Activated CD8-positive, alpha-beta memory T cell treated with anti-CD3 and anti-CD28 coated beads, Interleukin-2, amount 50 U/mL, for 1 hour (primary cell): Measurements from ENCODE around the gene VWA2.

ENCODE experiments used
- DNase-seq: peaks from one replicate; pipeline ENCODE4 v3.0.0-alpha.2; 2020; ENCODE audit errors: extremely low read depth

The VWA2 gene

DNA sequence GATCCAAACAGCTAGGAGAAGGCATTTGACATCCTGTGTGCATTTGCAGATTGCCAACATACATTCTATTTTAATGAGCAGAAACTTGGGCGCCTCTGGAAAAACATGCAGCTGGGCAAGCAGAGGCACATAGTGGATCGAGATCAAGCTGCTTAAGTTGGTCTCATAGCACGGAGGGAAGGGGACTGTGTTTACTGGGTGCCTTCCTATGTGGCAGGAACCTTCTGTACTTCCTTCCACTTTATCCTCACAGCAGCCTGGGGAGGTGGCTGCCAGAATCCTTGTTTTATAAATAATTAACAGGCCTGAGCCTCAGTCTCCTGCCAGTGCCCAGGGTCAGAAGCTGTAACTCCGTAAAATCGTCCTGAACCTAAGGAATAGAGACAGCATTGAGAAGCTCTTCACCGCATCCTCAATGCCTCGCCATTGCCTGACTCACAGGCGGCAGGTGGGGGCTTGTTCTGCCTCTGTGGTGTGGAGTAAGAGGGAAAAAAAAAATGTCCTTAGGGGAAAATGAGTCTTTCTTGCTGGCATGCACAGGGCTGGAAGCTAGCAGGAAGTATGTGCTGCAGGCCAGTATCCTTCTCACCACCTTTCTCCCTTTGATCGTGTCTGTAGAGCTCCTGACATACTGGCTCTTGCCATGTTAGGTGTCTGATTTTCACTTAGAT is 6.2 kb downstream of the VWA2 start:
- DNase-seq, result no peak

DNA sequence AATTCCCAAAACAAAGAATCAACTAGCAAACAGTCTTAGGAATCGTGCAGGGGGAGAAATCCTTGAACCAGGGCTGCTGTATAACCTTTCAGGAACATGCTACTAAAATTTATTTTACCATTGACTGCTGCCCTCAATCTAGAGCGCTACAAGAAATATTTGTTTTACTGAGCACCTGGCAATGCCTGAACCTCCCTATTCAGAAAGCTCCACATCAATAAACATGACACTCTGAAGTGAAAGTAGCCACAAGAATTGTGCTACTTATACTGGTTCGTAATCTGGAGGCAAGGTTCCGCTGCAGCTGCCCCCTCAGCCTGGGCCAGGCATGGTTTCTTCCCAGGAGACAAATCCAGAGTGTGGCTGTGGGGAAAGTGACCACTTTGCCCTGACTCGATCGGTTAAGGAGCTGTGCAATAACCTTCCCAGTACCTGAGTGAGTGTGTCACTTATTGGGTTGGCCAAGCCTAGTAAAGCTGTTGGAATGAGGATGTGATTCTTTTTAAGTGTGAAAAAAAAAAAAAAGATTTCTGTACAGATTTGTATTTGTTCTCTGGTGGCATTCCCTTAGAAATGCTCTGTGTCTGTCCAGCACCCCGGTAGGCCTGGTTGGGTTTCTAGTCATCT is 7.7 kb downstream of the VWA2 start:
- DNase-seq, result no peak

GRCh38 chr10:114250236-114250635 is 11.2 kb downstream of the VWA2 start:
- no peak for DNase-seq

DNA sequence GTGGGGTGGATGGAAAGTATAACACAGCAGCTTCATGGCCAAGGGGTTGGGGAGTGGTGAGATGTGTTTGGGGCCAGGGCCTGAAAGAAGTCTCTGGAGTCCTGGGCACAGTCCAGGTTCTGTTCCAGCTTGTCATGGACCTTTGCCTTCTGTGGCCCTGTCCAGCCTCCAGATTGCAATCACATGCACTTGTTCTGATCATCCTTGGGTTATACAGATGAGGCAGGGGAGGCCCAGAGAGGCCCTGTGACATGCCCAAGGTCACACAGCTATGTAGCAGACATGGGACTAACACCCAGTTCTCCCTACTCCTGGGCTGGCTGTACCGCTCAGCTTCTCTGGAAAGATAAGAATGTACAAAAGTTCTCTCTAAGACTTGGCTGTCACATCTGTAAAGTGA is 11.7 kb downstream of the VWA2 start:
- no peak for DNase-seq

DNA sequence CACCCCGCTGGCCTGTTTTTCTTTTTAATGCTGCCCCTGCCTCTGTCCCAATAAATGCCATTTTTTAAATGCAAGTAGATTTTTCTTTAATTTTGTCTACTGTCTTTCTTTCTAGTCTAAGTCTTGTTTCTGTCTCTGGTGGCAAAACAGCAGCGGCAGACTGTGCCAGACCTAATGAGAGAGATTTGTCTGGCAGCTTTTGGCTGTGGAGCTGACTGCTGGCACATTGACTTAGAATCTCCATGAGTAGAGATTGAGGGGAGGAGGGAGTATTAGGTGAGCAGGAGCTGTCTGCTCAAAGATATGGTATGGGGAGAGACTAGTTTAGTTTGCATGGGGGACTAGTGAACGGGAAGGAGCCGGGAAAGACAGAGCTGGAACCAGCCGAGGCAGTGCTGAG is 13.0 kb downstream of the VWA2 start:
- no peak for DNase-seq

DNA sequence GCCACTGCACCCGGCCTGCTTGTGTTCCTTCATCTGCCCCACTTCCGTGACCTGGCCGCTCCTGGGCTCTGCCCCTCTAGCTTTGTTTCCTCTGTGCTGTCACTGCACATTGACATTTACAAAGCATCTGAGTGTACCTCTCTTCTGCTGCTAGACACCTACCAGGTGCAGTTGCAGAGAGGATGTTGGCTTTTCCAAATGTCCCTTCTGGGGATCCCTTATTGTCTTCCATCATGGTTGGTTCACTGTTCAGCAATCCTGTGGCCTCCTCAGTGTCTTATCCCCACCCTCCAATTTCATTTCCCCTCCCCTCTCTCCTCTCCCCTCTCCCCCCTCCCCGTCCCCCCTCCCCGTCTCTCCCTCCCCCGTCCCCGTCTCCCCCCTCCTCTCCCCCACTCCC is 13.8 kb downstream of the VWA2 start:
- no peak for DNase-seq

DNA sequence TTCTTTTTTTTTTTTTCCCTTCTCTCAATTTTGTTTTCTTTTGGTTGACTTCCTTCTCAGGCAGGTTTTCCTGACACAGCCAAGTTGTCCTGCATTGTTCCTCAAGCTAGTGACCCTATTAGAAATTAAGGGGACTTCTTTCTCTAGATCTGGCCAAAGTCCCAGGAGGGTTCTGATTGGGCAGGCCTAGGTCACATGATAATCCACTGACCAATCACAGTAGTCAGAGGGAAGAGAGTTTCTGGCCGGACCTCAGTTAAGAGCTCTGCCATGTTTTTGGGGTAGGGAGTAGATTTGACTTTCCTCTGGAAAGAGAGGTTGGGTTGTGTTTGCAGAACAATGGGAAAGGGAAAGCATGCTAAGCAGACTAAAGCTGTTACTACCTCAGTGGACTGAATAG is 16.2 kb downstream of the VWA2 start:
- no peak for DNase-seq

DNA sequence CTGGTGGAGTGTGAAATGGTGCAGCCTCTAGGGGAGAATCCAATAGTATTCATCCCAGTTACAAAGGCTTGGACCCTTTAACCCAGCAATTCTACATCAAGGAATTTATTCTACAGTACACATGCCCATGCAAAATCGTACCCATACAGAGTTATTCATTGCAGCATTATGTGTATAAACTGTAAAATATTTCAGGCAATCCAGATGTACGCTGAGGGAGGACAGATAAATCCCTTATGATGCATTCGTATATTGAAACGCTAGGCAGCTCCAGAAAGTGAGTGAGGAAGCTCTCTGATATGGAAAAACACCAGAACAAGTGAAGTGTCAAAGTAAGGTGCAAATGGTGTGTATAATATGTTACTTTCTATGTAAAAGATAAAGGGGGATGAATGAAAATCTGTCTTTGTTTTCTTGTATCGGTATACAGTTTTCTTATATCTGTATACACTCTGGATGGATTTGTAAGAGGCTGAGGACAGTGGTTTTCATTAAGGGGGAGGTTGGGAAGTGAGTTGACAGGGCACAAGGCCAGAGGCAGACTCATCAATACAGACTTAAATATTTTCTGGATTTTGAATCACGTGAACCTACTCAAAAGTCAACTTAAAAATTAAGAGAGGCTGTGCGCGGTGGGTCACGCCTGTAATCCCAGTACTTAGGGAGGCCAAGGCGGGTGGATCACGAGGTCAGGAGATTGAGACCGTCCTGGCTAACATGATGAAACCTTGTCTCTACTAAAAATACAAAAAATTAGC is 17.1 kb downstream of the VWA2 start:
- no peak for DNase-seq

GRCh38 chr10:114256822-114257221 is 17.8 kb downstream of the VWA2 start:
- no peak for DNase-seq

- no peak for DNase-seq
These were observed 18.4 kb downstream of the VWA2 start for GRCh38 chr10:114257498-114257897.

GRCh38 chr10:114258274-114258840 is 19.3 kb downstream of the VWA2 start:
- DNase-seq, result no peak

- no peak for DNase-seq
These were observed 20.8 kb downstream of the VWA2 start for GRCh38 chr10:114259824-114260223.

DNA sequence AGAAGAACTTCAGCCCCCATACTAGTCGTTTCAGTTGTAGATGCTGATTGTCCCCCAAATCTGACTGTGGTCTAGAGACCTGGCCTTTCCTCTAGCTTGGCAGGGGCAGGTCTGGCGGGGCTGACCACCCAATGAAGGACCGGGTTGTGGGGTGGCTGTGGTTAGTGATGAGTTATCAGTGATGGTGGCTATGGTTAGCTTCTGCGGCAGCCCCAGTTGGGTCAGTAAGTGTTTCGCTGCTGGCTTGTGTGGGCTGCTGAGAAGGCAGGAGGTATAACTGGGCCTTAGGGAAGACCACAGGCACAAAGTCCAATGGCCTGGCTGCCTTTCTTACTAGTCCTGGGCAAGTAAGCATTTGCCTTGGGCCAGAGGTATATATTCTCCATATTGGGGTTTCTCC is 21.3 kb downstream of the VWA2 start:
- DNase-seq, result no peak

- DNase-seq, result no peak
These were observed 22.0 kb downstream of the VWA2 start for GRCh38 chr10:114261076-114261475.

GRCh38 chr10:114262496-114262895 is 23.4 kb downstream of the VWA2 start:
- no peak for DNase-seq

GRCh38 chr10:114265392-114266053 is 26.5 kb downstream of the VWA2 start:
- DNase-seq, result no peak

GRCh38 chr10:114266521-114266920 is 27.5 kb downstream of the VWA2 start:
- no peak for DNase-seq

GRCh38 chr10:114271075-114271778 is 32.2 kb downstream of the VWA2 start:
- no peak for DNase-seq

- no peak for DNase-seq
These were observed 32.7 kb downstream of the VWA2 start for GRCh38 chr10:114271779-114272167.

DNA sequence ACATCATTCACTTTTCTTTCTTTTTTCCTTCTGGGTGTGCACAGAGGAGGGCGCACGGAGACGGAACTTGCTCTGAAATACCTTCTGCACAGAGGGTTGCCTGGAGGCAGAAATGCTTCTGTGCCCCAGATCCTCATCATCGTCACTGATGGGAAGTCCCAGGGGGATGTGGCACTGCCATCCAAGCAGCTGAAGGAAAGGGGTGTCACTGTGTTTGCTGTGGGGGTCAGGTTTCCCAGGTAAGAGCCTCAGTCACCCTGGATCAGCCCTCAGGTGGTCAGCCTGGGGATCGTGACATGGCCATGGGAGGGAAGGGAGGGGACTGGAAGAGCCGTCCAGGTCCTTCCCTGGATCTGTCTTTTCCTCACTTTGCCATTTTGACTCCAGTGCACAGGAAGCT is 33.6 kb downstream of the VWA2 start:
- DNase-seq, result no peak

DNA sequence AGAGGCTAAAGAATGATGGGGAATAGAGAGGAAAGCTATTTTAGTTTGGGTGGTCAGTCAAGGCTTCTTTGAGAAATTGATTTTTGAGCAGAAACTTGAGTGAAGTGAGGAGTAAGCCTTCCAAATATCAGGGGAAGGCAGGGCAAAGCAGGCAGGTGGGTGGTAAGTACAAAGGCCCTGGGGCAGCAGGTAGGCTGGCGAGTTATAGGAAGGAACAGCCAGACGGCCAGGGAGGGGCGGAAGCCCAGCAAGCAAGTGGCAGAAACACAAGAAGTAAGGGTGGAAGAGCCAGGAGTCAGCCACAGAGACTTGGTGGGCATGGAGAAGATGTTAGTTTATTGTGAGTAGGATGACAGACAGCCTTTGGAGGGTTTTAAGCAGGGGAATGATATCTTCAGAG is 34.9 kb downstream of the VWA2 start:
- no peak for DNase-seq
